Ishikawa (cell line): ENCODE results near the gene TINAGL1.

Experiments
- EP300 ChIP-seq: IDR thresholded peaks from 2 replicates; pipeline ENCODE4 v1.6.1; 2012; ENCODE audit warnings: borderline replicate concordance
- REST ChIP-seq: IDR thresholded peaks from 2 replicates; pipeline ENCODE4 v1.6.1; 2012; ENCODE audit warnings: low read depth, mild to moderate bottlenecking

GRCh38 chr1:31532173-31532572 lies 44.1 kb upstream of the TINAGL1 start:
- TF ChIP-seq EP300 = no peak
- TF ChIP-seq REST = no peak
